NCI-H187 treated with DMSO at 0.1 percent for 48 hours (cell line): ENCODE measurements around the gene LMBRD1.

ENCODE experiments used
- DNase-seq: peaks from one replicate; lab custom pipeline; 2025; lab: John Stamatoyannopoulos, UW

Gene LMBRD1

DNA sequence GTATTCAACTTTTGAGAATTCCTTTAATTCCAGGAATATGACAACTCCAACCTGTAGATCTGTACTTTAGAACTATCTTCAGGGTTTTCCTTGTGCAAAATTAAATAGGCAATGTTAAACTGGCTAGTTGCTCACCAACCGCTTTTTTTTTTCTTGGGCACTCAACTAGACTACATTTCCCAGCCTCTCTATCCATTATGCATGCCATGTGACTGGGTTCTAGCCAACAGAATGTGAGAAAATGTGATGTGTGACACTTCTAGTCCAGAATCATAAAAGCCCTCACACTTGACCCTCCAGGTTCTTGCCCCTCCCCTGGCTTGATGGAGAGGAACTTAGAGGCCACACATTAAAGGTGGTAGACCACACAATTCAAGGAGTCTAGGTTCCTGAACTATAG is 166.0 kb downstream of the LMBRD1 start:
- DNase-seq, result no peak

GRCh38 chr6:69627625-69628024 is 169.2 kb downstream of the LMBRD1 start:
- no peak for DNase-seq

DNA sequence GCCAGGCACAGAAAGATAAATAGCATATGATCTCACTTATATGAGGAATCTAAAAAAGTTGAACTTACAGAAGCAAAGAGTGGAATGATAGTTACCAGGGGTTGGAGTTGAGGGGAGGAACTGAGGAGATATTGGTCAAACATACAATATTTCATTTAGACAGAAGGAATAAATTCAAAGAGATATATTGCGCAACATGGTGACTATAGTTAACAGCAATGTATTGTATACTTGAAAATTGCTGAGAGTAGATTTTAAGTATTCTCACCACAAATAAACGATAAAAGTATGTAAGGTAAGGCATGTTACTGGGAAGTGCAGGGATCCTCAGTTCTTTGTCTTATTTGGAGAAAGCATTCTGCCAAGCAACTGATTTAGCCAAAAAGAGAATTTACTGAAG is 171.9 kb downstream of the LMBRD1 start:
- DNase-seq, result no peak
